Measurements from ENCODE around the gene SCAPER.
"Not testable (repeated sequence)": the region's sequence is repeated elsewhere in the genome, so short reads cannot be mapped to it uniquely, and the experiment has no call there.

SCAPER gene

DNA sequence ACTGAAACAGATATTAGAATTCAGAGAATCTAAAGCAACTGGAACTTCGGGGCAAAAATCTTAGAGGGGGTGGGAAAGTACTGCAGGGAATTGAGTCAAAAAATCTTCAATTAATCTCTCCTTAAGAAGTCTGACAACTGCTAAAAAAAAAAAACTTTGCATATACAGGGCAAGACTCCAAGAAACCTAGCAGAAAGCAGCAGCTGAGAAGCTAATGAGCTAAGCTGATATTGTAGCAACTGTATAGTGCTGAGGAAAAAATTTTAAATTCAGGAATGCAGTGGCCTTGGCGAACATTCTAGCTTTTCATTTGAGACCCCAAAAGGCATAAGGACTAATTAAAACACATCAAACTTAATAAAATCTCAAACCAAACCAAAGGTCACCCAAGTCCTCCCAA, 113.6 kb downstream of the SCAPER start:
- DNase-seq (ENCODE audit: low spot score), result no peak

DNA sequence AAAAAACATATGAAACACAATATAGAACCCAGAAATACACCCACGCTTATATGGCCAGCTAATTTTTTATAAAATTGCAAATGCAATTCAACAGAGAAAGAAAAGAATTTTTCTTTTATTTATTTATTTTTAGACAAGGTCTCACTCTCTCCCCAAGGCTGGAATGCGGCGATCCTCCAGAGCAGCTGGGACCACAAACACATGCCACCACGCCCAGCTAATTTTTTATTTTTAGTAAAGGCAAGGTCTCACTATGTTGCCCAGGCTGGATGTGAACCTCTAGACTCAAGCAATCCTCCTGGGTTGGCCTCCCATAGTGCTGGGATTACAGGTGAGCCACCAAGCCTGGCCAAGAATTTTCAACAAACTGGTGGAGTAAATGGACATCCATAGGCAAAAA, 117.9 kb downstream of the SCAPER start:
- no peak for DNase-seq (ENCODE audit: low spot score)

DNA sequence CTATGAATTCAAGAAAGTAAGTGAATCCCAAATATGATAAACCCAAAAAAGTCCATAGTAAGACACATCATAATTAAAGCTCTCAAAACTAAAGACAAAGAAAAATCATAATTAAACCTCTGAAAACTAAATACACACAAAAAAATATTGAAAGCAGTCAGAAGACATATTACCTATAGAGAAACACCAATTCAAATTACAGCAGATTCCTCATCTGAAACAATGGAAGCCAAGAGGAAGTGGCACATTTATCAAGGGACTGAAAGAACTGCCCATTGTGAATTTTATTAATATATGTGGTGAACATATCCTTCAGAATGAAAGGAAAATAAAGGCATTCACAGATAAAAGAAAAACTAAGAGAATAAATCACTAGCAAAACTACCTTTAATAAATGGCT, 128.2 kb downstream of the SCAPER start:
- no peak for DNase-seq (ENCODE audit: low spot score)

DNA sequence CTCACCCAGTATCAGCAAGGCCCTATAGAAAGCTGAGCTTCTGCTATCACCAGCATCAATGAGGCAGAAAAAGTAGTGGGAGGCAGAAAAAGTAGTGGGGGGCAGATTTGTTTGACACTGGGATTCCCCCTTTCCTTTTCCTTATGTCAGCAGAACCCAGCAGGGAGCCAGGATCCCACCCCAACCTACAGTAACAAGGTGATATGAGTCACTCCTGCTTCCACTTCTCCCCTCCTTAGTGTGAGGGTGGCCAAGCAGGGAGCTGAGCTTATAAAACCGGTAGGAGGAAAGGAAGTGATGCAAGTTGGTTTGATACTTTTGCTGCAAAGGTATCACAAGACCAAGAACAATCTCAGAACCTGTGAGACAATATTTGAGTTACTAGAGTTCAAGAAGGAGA, 128.7 kb downstream of the SCAPER start:
- DNase-seq (ENCODE audit: low spot score), result no peak

DNA sequence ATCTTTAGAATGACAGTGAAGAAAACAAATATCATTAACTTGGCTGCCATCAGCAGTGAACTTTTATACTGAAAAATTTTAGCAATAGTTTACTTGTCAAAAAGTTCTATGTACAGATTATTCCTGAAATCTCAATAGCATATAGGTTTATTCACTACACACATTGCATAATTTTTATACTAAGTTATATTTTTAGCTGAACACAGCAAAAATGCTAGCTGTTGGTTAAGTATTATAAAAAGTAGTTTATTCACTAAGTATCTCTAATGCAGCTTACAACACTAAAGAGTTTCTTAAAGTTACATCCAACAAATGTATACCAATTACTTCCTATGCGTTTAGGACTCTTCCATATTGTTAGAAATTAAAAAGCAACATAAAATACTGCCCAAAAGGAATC, 131.9 kb downstream of the SCAPER start:
- DNase-seq (ENCODE audit: low spot score), result no peak

DNA sequence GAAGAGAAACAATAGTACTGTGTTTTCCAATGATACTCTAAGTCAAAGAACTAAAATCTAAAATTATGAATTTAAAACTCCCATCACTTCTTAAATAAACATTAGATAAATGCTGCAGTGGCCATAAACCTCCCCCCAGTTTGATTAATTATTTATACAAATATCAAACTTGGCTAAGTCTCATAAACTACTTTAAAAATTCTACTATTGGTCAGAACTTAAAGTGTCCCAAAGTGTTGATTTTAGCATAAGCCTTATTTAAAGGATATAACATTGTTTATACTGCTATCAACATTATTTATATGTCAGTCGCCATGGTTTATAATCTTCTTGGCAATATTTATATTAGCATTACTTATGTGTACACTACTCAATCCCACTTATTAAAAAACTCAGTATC, 132.4 kb downstream of the SCAPER start:
- DNase-seq (ENCODE audit: low spot score), result no peak

DNA sequence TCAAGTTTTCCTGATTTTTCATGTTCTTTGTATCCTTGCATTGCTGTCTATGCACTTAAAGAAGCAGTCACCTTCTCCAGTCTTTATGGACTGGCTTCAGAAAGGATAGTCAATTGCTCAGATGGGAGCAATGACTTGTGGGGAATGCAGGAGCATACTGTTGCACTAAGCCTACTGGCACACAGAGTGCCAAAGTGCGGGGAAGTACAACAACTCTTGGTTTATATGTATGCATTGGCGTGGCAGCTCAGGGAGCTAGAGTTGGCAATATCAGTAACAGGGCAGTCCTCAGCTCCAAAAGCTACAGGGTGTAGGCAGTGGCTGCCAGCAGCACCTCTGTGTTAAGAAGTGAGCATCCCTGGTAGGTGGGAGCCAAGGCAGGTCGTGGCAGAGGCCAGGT, 141.1 kb downstream of the SCAPER start:
- DNase-seq (ENCODE audit: low spot score), result no peak

DNA sequence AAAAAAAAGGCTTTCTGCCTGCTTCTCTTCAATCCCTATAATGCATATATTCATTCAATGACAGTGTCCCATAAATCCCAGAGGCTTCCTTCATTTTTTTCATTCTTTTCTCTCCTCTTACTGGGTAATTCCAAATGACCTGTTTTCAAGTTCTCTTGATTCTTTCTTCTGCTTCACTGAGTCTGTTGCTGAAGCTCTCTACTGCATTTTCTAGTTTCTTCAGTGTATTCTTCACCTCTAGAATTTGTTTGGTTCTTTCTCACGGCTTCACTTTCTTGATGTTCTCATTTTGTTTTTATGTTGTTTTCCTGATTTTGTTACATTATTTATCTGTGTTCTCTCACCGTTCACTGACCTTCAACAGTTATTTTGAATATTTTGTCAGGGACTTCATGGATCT, 141.6 kb downstream of the SCAPER start:
- DNase-seq (ENCODE audit: low spot score), result no peak

DNA sequence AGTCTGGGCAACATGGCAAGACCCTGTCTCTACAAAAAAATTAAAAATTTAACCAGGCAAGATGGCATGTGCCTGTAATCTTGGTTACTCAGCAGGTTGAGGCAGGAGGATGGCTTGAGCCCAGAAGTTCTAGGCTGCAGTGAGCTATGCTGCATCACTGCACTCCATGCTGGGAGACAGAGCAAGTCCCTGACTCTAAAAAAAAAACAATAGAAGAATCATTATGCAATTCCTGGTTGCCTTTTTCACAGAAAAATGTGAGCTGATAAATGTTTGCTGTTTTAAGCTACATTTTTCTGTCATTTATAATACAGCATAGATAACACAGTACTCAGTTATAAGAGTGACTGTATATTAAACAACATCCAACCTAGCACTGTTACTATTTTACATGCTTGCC, 148.8 kb downstream of the SCAPER start:
- no peak for DNase-seq (ENCODE audit: low spot score)

DNA sequence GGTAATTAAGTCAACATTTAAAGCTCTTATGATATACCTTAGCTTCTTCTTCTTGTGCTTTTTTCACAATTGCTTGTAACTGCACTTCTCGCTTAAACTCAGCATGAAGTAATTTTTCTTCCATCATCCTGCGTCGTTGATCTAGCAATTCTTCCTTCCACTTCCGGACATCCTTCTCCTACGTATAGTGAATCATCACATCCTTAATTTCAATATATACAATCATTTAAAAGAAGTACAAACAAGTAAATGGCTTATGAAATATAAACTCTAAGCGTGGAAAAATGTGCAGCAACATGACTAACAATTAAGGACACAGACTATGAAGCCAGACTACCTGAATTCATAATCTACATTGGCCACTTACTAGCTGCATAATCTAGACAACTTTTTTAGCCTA, 151.4 kb downstream of the SCAPER start:
- DNase-seq (ENCODE audit: low spot score), result no peak

DNA sequence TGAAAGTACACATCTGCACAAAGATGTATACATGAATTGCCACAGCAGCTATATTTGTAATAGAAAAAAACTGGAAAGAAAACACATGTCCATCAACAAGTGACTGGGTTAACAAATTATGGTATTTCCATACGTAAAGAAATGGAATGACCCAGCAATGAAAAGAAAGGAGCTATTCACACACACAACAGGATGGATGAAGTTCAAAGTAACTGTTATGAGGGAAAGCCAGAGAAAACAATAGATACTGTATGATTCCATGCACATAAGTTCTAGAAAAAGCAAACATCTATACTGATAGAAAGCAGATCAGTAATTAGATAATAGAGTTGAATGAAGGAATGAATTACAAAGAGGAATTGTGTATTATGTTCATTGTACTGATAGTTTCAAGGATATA, 152.0 kb downstream of the SCAPER start:
- DNase-seq (ENCODE audit: low spot score), result no peak

DNA sequence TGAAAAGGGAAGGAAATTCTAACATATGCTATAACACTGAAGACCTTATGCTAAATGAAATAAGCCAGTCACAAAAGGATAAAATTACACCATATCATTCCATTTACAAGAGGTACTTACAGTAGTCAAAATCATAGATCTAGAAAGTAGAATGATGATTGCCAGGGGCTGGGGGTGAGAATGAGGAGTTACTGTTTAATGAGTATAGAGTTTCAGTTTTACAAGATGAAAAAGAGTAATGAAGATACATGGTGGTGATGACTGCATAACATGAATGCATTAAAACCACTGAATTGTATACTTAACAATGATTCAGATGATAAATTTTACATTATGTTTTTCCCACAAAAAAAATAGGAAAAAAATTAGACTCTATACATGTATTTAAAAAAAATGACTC, 152.6 kb downstream of the SCAPER start:
- DNase-seq (ENCODE audit: low spot score), result no peak

DNA sequence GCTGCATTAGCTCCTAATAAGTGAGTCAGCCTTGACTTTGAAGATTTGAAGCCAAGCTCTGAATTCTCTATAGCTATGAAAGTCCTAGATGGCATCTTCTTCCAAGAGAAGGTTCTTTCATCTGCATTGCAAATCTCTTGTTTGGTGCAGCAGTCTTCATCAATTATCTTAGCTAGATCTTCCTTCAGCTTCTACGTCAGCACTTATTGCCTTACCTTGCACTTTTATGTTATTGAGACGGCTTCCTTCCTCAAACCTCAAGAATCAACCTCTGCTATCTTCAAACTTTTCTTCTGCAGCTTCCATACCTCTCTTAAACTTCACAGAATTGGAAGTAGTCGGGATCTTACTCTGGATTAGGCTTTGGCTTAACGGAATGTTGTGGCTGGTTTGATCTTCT, 167.6 kb downstream of the SCAPER start:
- DNase-seq (ENCODE audit: low spot score), result no peak

DNA sequence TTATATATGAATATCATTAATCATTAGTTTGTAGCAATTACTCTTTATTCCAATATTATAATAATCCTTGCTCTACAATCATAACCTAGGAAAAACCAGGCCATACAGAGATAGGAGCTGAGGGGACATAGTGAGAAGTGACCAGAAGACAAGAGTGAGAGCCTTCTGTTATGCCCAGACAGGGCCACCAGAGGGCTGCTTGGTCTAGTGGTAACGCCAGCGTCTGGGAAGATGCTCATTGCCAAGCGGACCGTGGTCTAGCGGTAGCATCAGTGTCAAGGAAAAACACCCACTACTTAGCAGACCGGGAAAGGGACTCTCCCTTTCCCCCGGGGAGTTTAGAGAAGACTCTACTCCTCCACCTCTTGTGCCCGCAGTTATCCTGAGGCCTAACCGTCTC, 172.8 kb downstream of the SCAPER start:
- DNase-seq (ENCODE audit: low spot score), result not testable (repeated sequence)

DNA sequence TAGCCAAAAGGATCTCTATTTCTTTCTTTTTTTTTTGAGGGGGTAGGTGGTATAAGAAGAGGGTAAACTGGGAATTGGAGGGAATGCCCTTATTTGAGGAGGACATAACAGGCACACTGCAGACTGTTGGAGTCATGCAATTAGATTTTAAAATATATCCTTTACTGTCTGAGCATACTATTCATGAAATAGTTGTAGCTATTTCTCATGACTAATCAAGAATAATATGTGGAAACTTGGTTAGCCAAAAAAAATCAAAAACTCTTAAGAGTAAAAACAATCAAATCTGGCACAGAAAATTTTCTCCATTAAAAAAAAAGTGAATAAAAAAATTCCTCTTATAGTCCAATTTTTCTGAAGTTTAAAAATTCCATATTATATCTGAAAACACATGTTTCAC, 174.9 kb downstream of the SCAPER start:
- no peak for DNase-seq (ENCODE audit: low spot score)

DNA sequence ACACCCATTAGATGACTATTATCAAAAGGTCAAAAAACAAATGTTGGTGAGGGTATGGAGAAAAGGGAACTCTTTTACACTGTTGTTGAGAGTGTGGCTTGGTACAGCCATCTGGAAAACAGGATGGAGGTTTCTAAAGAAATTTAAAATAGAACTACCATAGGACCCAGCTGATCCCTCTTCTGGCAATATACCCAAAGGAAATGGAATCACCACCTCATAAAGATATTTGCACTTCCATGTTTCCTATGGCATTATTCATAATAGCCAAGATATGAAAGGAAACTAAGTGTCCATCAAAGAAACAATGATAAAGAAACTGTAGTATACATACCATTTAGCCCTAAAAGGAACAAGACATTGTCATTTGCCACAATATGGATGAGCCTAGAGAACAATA, 186.3 kb downstream of the SCAPER start:
- no peak for DNase-seq (ENCODE audit: low spot score)

DNA sequence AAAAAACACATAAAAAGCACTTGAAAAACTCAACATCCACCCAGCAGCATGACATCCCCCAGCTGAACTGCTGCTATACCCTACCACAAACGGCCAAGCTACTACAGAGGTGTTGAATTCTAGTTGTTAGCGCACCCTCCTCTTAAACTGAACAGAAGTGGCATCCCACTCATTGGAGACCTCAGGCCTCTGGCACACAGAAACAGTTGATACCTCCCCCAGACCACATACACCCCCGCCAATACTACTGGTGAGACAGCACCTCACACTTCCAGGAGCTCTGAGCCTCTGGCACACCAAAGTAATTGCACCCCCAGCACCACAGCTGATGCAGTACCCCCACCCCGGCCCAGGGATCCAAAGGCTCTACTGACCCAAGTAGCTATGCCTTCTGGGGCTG, 190.2 kb downstream of the SCAPER start:
- DNase-seq (ENCODE audit: low spot score), result no peak

DNA sequence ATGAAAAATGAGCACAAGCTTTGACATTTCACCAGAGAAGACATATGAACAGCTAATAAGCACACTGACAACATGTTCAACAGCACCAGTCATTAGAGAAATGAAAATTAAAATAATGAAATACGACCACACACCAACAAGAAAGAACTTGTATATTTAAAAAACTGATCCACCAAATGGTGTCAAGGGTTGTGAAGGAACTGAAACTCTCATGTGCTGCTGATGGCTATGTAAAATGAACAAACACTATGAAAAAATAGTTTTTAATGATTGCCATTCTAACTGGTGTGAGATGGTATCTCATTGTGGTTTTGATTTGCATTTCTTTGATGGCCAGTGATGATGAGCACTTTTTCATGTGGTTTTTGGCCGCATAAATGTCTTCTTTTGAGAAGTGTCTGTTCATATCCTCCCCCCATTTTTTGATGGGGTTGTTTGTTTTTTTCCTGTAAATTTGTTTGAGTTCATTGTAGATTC, 193.8 kb downstream of the SCAPER start:
- DNase-seq (ENCODE audit: low spot score), result no peak

DNA sequence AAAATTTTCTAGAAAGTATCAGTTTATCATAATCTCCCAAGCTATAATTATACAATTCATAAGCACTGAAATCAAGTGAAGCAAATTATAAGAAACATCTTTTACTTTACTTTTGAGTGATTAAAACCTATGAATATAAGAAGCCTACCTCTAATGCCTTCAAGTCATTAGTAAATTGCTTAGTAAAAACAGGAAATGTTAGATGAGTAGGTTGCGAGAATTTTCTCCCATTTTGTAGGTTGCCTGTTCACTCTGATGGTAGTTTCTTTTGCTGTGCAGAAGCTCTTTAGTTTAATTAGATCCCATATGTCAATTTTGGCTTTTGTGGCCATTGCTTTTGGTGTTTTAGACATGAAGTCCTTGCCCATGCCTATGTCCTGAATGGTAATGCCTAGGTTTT, 201.1 kb downstream of the SCAPER start:
- DNase-seq (ENCODE audit: low spot score), result not testable (repeated sequence)

DNA sequence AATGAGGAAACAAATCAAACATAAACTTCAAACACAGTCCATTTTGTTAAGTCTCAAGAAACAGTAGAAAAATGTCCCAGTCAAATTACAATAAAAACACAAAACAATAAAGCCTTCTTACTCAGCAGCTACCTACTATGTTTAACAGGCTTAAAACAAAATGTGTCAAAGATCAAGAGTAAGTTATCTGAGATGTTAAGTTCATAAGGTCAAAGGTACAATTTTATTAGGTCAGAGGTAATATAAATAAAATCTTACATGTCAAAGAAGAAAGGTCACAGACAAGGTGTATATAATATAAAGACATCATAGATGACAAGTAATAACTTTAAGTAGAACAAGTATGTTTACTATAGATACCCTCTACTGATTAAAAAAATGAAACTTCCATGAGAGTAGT, 208.3 kb downstream of the SCAPER start:
- DNase-seq (ENCODE audit: low spot score), result no peak

DNA sequence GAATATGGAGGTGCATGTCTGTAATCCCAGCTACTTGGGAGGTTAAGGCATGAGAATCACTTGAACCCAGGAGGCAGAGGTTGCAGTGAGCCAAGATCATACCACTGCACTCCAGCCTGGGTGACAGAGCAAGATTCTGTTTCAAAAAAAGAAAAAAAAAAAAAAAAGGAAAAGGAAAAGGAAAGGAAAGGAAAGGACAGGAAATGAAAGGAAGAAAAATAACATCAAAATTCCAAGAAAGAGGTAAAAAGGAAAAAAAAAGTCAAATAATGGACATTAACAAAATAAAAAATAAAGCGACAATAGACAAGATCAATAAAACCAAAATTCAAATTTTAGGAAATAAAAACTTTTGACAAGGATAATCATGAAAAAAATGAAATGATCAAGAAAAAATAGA, 212.6 kb downstream of the SCAPER start:
- not testable (repeated sequence) for DNase-seq (ENCODE audit: low spot score)

DNA sequence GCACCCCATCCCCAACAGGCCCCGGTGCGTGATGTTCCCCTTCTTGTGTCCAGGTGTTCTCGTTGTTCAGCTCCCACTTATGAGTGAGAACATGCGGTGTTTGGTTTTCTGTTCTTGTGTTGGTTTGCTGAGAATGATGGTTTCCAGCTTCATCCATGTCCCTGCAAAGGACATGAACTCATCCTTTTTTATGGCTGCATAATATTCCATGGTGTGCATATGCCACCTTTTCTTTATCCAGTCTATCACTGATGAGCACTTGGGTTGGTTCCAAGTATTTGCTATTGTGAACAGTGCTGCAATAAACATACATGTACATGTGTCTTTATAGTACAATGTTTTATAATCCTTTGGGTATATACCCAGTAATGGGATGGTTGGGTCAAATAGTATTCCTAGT, 217.5 kb downstream of the SCAPER start:
- not testable (repeated sequence) for DNase-seq (ENCODE audit: low spot score)

DNA sequence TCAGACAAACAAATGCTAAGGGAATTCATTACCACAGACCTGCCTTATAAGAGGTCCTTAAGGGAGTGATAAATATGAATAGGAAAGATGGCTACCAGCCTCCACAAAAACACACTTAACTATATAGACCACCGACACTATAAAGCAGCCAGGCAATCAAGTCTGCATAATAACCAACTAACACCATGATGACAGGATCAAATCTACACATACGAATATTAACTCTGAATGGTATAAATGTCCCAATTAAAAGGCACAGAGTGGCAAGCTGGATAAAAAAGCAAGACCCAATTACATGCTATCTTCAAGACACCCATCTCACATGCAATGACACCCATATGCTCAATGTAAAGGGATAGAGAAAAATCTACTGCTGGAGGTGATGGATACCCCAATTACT, 221.1 kb downstream of the SCAPER start:
- no peak for DNase-seq (ENCODE audit: low spot score)

DNA sequence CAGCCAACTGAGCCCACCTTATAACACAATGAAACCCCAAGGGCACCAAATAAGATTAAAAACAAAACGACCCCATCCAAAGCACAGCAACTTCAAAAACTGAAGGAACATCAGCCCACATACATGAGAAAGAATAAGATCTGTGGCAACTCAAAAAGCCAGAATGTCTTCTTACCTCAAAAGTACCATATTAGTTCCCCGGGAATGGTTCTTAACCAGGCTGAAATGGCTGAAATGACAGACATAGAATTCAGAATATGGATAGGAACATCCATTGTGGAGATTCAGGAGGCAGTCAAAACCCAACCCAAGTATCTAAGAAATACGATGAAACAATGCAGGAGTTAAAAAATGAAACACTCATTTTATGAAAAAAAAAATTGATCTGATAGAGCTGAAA, 222.3 kb downstream of the SCAPER start:
- no peak for DNase-seq (ENCODE audit: low spot score)

DNA sequence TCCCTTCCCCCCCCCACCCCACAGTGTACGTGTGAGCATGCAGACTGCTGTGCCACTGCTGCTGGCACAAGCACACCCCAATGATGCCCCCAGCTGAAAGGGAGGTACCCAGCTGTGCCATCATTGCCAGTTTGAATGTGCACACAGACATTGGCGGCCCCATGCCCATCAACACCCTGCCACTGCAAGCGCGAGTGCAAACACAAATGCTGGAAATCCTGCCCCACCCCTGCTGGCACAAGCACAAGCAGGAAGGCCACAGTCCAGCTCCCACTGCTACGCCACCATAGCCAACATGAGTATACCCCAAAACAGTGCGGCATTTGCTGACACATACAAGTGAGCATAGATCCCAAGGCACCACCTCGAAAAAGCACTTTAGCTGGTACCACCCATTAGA, 222.9 kb downstream of the SCAPER start:
- no peak for DNase-seq (ENCODE audit: low spot score)
